Measurements from ENCODE around the gene GBX1. TPM values are rescaled to one million over a fixed set of nuclear protein-coding genes. Genes with fewer than 3 reads are reported as not detected.

Gene GBX1
- total RNA-seq, 1 experiment from 2014 or later: not detected

- in situ Hi-C loops (cut with HindIII; ENCODE audit: low pct_unique_long_range_greater_than_20kb, low sequenced_read_pairs): no loop called here
- DNase-seq (ENCODE audit: low read depth): no peak
Measured at GRCh38 chr7:151146761-151147160, 20.7 kb downstream of the GBX1 start.

DNA sequence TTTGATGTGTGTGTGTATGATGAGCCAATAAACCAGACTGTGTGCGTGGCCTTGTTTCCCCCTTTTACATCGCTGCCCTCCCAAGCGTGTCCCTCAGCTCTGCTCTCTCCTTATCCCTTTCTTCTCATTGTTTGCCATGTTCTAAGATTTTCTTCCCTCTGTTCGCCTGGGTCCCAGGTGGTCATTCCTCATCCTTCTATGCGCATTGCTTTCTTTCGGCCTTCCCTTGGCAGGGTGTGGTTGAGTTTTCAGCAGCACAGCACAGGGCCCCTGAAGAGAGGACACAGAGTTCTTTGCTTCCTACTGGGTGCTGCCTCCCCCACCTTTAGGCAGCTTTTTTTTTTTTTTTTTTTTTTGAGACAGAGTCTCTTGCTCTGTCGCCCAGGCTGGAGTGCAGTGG is 23.1 kb downstream of the GBX1 start:
- in situ Hi-C loops (cut with HindIII; ENCODE audit: low pct_unique_long_range_greater_than_20kb, low sequenced_read_pairs): no loop called here
- no peak for DNase-seq (ENCODE audit: low read depth)

DNA sequence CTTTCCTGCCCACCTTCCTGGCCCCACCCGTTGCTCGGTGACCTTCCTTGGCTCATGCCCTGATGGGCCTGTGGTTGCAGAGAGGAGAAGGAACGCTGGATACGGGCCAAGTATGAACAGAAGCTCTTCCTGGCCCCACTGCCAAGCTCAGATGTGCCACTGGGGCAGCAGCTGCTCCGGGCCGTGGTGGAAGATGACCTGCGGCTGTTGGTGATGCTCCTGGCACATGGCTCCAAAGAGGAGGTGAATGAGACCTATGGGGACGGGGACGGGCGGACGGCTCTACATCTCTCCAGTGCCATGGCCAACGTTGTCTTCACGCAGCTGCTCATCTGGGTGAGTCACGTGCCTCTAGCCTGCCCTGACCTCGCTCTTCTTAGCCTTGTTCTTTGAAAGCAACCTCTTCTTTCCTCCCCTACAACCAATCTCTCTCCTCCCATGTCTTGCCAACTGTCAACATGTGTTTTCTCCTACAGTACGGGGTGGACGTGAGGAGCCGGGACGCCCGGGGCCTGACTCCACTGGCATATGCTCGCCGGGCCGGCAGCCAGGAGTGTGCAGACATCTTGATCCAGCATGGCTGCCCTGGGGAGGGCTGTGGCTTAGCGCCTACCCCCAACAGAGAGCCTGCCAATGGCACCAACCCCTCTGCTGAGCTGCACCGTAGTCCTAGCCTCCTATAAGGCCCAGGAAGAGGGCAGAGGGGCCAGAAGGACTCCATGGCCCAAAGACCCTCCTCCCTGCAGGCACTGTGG is 24.1 kb downstream of the GBX1 start:
- no peak for DNase-seq (ENCODE audit: low read depth)
- in situ Hi-C loops (cut with HindIII; ENCODE audit: low pct_unique_long_range_greater_than_20kb, low sequenced_read_pairs): no loop called here

DNA sequence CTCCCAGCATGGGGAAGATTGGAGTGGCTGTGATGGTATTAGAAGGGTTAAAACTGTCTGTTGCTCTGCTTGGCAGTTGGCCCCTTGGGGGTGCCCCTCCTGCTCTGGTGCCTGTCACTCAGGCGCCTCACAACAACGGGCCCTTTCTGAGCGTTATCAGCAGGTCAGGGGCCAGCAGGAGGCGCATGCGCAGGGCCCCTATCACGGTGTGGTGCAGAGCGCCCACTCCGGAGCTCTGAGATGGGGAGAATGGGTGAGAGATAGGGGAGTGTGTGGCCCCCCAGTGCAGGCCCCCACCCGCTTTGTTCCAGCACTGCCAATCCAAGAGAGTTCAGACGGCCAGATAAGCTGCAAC is 24.8 kb downstream of the GBX1 start:
- DNase-seq (ENCODE audit: low read depth): no peak
- in situ Hi-C loops (cut with HindIII; ENCODE audit: low pct_unique_long_range_greater_than_20kb, low sequenced_read_pairs): no loop called here

DNA sequence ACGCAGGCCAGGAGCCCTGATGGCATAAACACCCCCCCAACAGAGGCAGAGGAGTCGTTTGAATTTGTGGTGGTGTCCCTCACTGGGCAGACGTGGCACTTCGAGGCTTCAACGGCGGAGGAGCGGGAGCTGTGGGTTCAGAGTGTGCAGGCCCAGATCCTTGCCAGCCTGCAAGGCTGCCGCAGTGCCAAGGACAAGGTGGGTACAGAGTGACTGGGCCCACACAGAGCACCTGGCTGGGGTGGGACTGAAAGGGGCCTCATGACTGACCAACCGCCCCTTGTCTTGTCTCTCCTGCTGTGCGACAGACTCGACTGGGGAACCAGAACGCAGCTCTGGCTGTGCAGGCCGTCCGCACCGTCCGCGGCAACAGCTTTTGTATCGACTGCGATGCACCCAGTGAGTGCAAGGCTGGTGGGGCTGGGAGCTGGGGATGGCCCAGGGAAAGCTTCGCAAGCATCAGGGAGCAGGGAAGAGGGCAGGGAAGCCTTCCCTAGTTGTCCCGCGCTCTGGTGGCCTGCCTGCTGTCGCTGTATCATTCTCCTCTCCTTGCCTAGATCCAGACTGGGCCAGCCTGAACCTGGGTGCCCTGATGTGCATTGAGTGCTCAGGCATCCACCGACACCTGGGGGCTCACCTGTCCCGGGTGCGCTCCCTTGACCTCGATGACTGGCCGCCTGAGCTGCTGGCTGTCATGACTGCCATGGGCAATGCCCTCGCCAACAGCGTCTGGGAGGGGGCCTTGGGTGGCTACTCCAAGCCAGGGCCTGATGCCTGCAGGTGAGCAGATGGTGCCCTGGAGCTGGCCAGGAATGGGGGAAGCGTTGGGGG is 25.4 kb downstream of the GBX1 start:
- no peak for DNase-seq (ENCODE audit: low read depth)
- in situ Hi-C loops (cut with HindIII; ENCODE audit: low pct_unique_long_range_greater_than_20kb, low sequenced_read_pairs): no loop called here

GRCh38 chr7:151141311-151141854 is 26.1 kb downstream of the GBX1 start:
- in situ Hi-C loops (cut with HindIII; ENCODE audit: low pct_unique_long_range_greater_than_20kb, low sequenced_read_pairs): no loop called here
- DNase-seq (ENCODE audit: low read depth): no peak

DNA sequence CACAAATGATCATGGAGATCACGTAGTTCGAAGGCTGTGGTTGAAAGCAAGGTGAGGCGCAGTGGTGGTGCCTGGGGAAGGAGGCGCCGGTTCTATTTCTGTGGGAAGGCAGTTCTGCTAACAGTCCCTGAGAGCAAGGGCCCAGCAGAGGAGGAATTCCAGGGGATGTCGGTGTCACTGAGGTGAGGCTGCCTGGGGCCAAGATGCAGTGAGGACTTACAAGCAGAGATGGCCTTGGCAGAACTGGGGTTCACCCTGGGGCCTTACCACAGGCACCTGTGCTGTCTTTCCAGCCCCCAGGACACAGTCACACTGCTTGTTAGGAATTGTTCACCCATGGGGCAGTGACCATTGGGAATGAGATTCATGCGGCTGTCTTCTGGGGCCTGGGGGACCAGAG is 26.7 kb downstream of the GBX1 start:
- no peak for DNase-seq (ENCODE audit: low read depth)
- in situ Hi-C loops (cut with HindIII; ENCODE audit: low pct_unique_long_range_greater_than_20kb, low sequenced_read_pairs): no loop called here

GRCh38 chr7:151139791-151140190 is 27.7 kb downstream of the GBX1 start:
- DNase-seq (ENCODE audit: low read depth): no peak
- in situ Hi-C loops (cut with HindIII; ENCODE audit: low pct_unique_long_range_greater_than_20kb, low sequenced_read_pairs): no loop called here

- no peak for DNase-seq (ENCODE audit: low read depth)
- in situ Hi-C loops (cut with HindIII; ENCODE audit: low pct_unique_long_range_greater_than_20kb, low sequenced_read_pairs): no loop called here
Measured at GRCh38 chr7:151139071-151139790, 28.3 kb downstream of the GBX1 start.

- no peak for DNase-seq (ENCODE audit: low read depth)
- in situ Hi-C loops (cut with HindIII; ENCODE audit: low pct_unique_long_range_greater_than_20kb, low sequenced_read_pairs): no loop called here
Measured at GRCh38 chr7:151138153-151138851, 29.2 kb downstream of the GBX1 start.

DNA sequence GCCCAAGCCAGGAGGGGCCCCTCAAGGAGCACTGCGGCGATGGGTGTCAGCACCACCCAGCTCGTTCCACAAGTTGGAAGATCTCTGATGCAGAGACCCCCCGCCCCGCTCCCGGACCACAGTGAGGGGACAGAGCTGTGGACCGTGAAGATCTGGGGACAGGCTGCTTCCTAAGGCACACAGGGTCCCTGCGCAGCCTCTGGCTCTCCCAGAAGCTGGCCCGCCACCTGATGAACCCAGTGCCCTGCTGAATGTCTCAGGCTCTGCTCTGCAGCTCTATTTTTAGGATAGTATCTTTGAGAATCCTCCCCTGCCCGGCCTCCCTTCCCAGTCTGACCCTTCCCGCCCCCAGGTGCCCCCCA is 29.7 kb downstream of the GBX1 start:
- no peak for DNase-seq (ENCODE audit: low read depth)
- in situ Hi-C loops (cut with HindIII; ENCODE audit: low pct_unique_long_range_greater_than_20kb, low sequenced_read_pairs): no loop called here

DNA sequence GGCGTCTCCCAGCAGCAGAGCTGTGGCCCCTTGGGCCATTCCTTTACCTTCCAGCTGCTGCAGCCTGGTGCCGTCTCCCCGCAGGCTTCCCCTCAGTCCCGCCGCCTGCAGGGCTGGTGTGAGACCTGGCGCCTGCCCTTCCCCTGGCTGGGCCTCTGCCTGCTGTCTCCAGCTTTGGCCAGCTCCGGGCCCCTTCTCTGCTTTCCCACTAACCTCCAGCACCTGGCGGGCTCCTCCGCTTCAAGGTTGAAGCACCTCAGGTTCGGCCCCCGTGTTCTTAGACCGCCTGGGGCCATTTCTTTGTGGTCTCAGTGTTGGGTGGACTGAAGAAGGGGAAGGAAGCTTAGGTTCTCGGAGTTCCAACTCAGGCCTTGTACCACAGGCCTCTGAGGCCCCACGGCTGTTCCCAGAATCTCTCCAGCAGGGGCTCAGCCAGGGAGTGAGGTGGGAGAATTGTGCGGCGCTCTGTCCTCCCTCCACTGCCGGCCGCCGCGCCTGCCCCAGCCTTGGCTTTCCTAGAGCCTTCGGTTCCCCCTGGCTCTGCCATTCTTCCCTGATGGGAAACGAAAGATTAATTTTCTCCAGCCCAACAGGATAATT is 30.3 kb downstream of the GBX1 start:
- in situ Hi-C loops (cut with HindIII; ENCODE audit: low pct_unique_long_range_greater_than_20kb, low sequenced_read_pairs): no loop called here
- no peak for DNase-seq (ENCODE audit: low read depth)

GRCh38 chr7:151135866-151136843 is 31.3 kb downstream of the GBX1 start:
- in situ Hi-C loops (cut with HindIII; ENCODE audit: low pct_unique_long_range_greater_than_20kb, low sequenced_read_pairs): no loop called here
- no peak for DNase-seq (ENCODE audit: low read depth)

DNA sequence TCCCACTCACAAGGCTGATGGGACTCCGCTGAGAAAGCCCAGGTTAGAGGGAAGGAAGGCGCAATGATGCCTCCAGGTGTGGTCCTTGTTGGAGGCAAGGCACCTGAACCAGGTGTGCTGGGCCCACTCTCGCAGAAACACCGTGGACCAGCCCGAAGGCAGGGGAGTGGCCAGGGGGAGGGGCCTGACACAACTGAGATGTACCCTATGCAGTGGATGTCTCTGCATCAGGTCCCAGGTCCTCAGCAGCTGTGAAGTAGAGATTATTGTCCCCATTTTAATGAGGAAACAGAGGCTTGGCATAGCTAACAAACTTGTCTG is 32.0 kb downstream of the GBX1 start:
- in situ Hi-C loops (cut with HindIII; ENCODE audit: low pct_unique_long_range_greater_than_20kb, low sequenced_read_pairs): no loop called here
- DNase-seq (ENCODE audit: low read depth): no peak

DNA sequence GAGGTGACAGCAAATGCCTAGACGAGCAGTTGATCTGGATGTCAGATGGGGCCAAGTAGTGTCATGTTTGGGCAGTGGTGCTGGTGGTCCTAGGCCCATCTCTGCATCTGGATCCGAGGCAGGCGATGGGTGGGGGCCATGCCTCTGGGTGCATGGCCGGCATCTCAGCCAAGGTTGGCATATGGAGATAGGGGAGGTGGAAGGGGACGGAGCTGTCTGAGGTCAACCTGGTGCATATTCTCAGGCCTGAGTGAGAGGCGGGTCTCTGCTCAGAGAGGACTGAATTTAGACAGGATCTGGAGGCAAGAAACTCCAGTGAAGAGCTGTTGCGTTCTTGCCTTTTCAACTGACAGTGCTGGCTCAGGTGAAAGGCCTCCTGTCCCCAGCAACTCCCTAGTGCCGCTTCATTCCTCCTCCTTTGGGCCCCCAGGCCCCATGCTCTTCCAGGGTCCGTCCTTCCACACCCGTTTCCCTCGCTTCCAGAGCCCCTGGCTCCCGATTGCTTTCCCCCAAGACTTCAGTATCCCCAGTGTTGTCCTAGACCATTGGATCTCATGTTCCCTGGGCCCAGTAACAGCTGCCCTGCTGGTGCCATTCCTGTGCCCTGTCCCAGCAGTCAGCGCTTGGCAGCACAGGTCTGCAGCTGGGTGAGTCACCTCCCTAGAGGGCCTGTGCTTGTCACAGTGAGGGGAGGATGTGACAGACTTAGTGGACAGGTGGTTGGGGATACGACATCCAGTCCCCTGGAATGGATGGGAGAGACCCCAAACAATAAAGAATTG is 32.6 kb downstream of the GBX1 start:
- in situ Hi-C loops (cut with HindIII; ENCODE audit: low pct_unique_long_range_greater_than_20kb, low sequenced_read_pairs): no loop called here

GRCh38 chr7:151133986-151134742 is 33.3 kb downstream of the GBX1 start:
- DNase-seq (ENCODE audit: low read depth): no peak
- in situ Hi-C loops (cut with HindIII; ENCODE audit: low pct_unique_long_range_greater_than_20kb, low sequenced_read_pairs): no loop called here

More for the DNA sequence above, 32.6 kb downstream of the GBX1 start:
- no peak for DNase-seq (ENCODE audit: low read depth)

Measured in Caki2 (cell line).